Raji (cell line): ENCODE data around the gene ZMPSTE24.

ENCODE experiments used
- POLR2A ChIP-seq: IDR thresholded peaks from 2 replicates; pipeline ENCODE4 v1.6.1; 2011; ENCODE audit warnings: low read depth, low read length, control low read depth; ENCODE audit not compliant: insufficient read depth

The ZMPSTE24 gene

GRCh38 chr1:40337443-40337842, 79.4 kb downstream of the ZMPSTE24 start:
- TF ChIP-seq POLR2A: no peak

- no peak for TF ChIP-seq POLR2A
Observed at GRCh38 chr1:40338745-40339419, 80.8 kb downstream of the ZMPSTE24 start.

GRCh38 chr1:40339420-40340323, 81.6 kb downstream of the ZMPSTE24 start:
- TF ChIP-seq POLR2A: no peak

GRCh38 chr1:40341491-40342380, 83.7 kb downstream of the ZMPSTE24 start:
- no peak for TF ChIP-seq POLR2A
